Stomach (tissue), 9 donors: ENCODE measurements around the gene ZFAND2B. TPM values are rescaled to one million over a fixed set of nuclear protein-coding genes. Genes with fewer than 3 reads are reported as not detected.

ENCODE experiments used
- DNase-seq, 2 donors: peaks; one replicate each; pipeline versions ENCODE4 v3.0.0 to v3.0.0-alpha.2; 2013 to 2019
- H3K27ac ChIP-seq, 5 donors: fragments of 200-600 bp in 4 of 5; sonication (generic) in 4 of 5; one replicate each; pipeline ENCODE4 v1.5.1; 2013 to 2019; ENCODE audit warnings: mild to moderate bottlenecking in 1 of 5, moderate library complexity in 1 of 5
- H3K27me3 ChIP-seq, 3 donors: fragments of 200-600 bp; sonication (generic); one replicate each; pipeline ENCODE4 v1.5.1; 2017 to 2019; ENCODE audit warnings: mixed run types in 1 of 3
- H3K36me3 ChIP-seq, 4 donors: fragments of 200-600 bp; sonication (generic); 1 replicate in 3 of 4; 2 replicates in 1 of 4; pipeline ENCODE4 v1.5.1; 2016 to 2019
- H3K4me1 ChIP-seq, 4 donors: fragments of 200-600 bp; sonication (generic); one replicate each; pipeline ENCODE4 v1.5.1; 2016 to 2019
- H3K4me3 ChIP-seq, 4 donors: fragments of 200-600 bp; sonication (generic) in 3 of 4; one replicate each; pipeline ENCODE4 v1.5.1; 2016 to 2019; ENCODE audit warnings: mild to moderate bottlenecking in 1 of 4
- H3K9me3 ChIP-seq, 4 donors: fragments of 200-600 bp; sonication (generic); one replicate each; pipeline ENCODE4 v1.5.1; 2016 to 2019
- CTCF ChIP-seq, 7 experiments: fragments of 450-650 bp in 4 of 7; fragments of 200-600 bp in 3 of 7; sonication (generic) in 3 of 7; IDR thresholded peaks; one replicate each; pipeline ENCODE4 v1.5.1; 2016 to 2019; ENCODE audit warnings: antibody characterized with exemption in 7 of 7, control low read depth in 2 of 7, mild to moderate bottlenecking in 1 of 7
- EP300 ChIP-seq: sonication (generic); formaldehyde crosslinking; IDR thresholded peaks from one replicate; pipeline ENCODE4 v1.6.1; 2017; ENCODE audit warnings: antibody characterized with exemption
- POLR2A ChIP-seq, 4 donors: fragments of 450-650 bp; IDR thresholded peaks; one replicate each; pipeline ENCODE4 v1.6.1; 2016; ENCODE audit warnings: antibody characterized with exemption in 4 of 4, control low read depth in 2 of 4, mild to moderate bottlenecking in 1 of 4, moderate library complexity in 1 of 4
- POLR2AphosphoS5 ChIP-seq, 3 donors: sonication (generic); formaldehyde crosslinking; IDR thresholded peaks; one replicate each; pipeline ENCODE4 v1.6.1; 2016; ENCODE audit warnings: antibody characterized with exemption in 3 of 3
- WGBS, 5 donors: extraction: QIAGEN DNeasy Blood & Tissue Kit in 3 of 5; methylation state at CpG; one replicate each; pipeline versions ENCODE4 v1.1.5 to v1.1.7; 2013 to 2018; 5-methylcytosine and 5-hydroxymethylcytosine counted together
- intact Hi-C: fragments of 100-400 bp; cut with DNase I; formaldehyde crosslinking; loops from one replicate; pipeline ENCODE4 v1.15.1; 2023; ENCODE audit warnings: low total_unique reads
- polyA plus RNA-seq, 3 donors: library from polyadenylated mRNA; stranded (reverse); fragments of 200-250 nt; gene quantifications; one replicate each; pipeline ENCODE4 v1.2.3, GENCODE V29; 2013
- total RNA-seq, 5 donors: library from RNA; depleted of rRNA; stranded (reverse); fragments of >200 nt; gene quantifications; one replicate each; pipeline versions ENCODE4 v1.1.0 to v1.2.3, GENCODE V29; 2014 to 2016
- donor health status: healthy with polysubstance abuse.
- donor health status: Bipolar disorder and iron deficiency.
- donor health status: healthy.

Gene ZFAND2B
- total and polyA plus RNA-seq, 8 donors: 21.3 to 81.3 (median 44.7) TPM

- H3K36me3 ChIP-seq: peaks cover 59 to 78% (median 75%) of the 10 kb centered on the region in 4 donors
- no peaks in the 10 kb centered on the region for H3K9me3 ChIP-seq
- H3K27ac ChIP-seq: no peak overlapping the region
- TF ChIP-seq POLR2AphosphoS5 (IDR thresholded peaks at IDR 0.05) (no peak), POLR2A (IDR thresholded peaks at IDR 0.05) (no peak), EP300 (no peak), CTCF (IDR thresholded peaks at IDR 0.05) (no peak)
- intact Hi-C loops: loop anchor here (10.0 kb wide), 1 partner anchor 61 kb away; no protein-coding TSS in a partner anchor
- no peak for DNase-seq
- 87 to 96% (median 93%) methylated on average over 29 to 31 of the region's 31 CpGs for WGBS, 5 donors
- peaks cover 20 to 54% (median 28%) of the 10 kb centered on the region in 4 donors for H3K4me1 ChIP-seq
- no peak overlapping the region for H3K4me3 ChIP-seq
- no peaks in the 10 kb centered on the region for H3K27me3 ChIP-seq
Observed at GRCh38 chr2:219223831-219224610, 17.4 kb downstream of the ZFAND2B start.

- TF ChIP-seq EP300 (no peak), POLR2AphosphoS5 (IDR thresholded peaks at IDR 0.05) (no peak), CTCF (IDR thresholded peaks at IDR 0.05) (no peak), POLR2A (IDR thresholded peaks at IDR 0.05) (no peak)
- no peaks in the 10 kb centered on the region for H3K27me3 ChIP-seq
- H3K36me3 ChIP-seq: peaks cover 55 to 69% (median 67%) of the 10 kb centered on the region in 4 donors
- no peaks in the 10 kb centered on the region for H3K9me3 ChIP-seq
- no peak overlapping the region for H3K4me3 ChIP-seq
- H3K4me1 ChIP-seq: peaks cover 13 to 44% (median 23%) of the 10 kb centered on the region in 4 donors
- DNase-seq: no peak
- 80 to 94% (median 90%) methylated on average over 3 of the region's 3 CpGs for WGBS, 5 donors
- no peak overlapping the region for H3K27ac ChIP-seq
- intact Hi-C loops: loop anchor here (10.0 kb wide), 1 partner anchor 59 kb away; no protein-coding TSS in a partner anchor
Observed at GRCh38 chr2:219225350-219225749, 18.8 kb downstream of the ZFAND2B start.

- WGBS, 5 donors: 33 to 46% (median 41%) methylated on average over 4 to 7 of the region's 7 CpGs
- TF ChIP-seq POLR2AphosphoS5 (IDR thresholded peaks at IDR 0.05) (no peak), POLR2A (IDR thresholded peaks at IDR 0.05) (no peak), EP300 (no peak), CTCF (IDR thresholded peaks at IDR 0.05) (no peak)
- Histone ChIP-seq H3K4me3 (peak overlapping the region; percentile 64 to 82 (median 78)), H3K36me3 (peaks cover 38 to 59% (median 53%) of the 10 kb centered on the region in 4 donors), H3K27ac (peak overlapping the region in 4 of 5 donors; percentile 95 to 98 (median 96)), H3K4me1 (peaks cover 19 to 57% (median 38%) of the 10 kb centered on the region in 4 donors), H3K9me3 (no peaks in the 10 kb centered on the region), H3K27me3 (no peaks in the 10 kb centered on the region)
- intact Hi-C loops: loop anchor here (10.0 kb wide), 1 partner anchor 57 kb away; no protein-coding TSS in a partner anchor
- DNase-seq: peak in 1 of 2 donors; percentile 32
Observed at GRCh38 chr2:219228041-219228910, 21.7 kb downstream of the ZFAND2B start.

GRCh38 chr2:219228911-219229304, 22.3 kb downstream of the ZFAND2B start:
- intact Hi-C loops: loop anchor here (10.0 kb wide), 1 partner anchor 56 kb away; no protein-coding TSS in a partner anchor
- TF ChIP-seq EP300: no peak
- TF ChIP-seq POLR2AphosphoS5 (IDR thresholded peaks at IDR 0.05): no peak
- no peak for TF ChIP-seq POLR2A (IDR thresholded peaks at IDR 0.05)
- no peak for TF ChIP-seq CTCF (IDR thresholded peaks at IDR 0.05)
- Histone ChIP-seq H3K9me3 (no peaks in the 10 kb centered on the region), H3K27me3 (no peaks in the 10 kb centered on the region), H3K4me3 (peak overlapping the region; percentile 64 to 82 (median 78)), H3K4me1 (peaks cover 19 to 57% (median 38%) of the 10 kb centered on the region in 4 donors), H3K36me3 (peaks cover 38 to 59% (median 53%) of the 10 kb centered on the region in 4 donors), H3K27ac (peak overlapping the region; percentile 95 to 98 (median 96))
- no peak for DNase-seq
- 1 to 20% (median 1%) methylated on average over 1 to 19 of the region's 19 CpGs for WGBS, 5 donors
